BLaER1 (cell line): Measurements from ENCODE around the gene RPUSD2.

ENCODE experiments used
- H3K27ac ChIP-seq: shearing (Covaris generic); formaldehyde crosslinking; 2 replicates; pipeline ENCODE4 v1.8.1; 2022
- H3K27me3 ChIP-seq: shearing (Covaris generic); formaldehyde crosslinking; 2 replicates; pipeline ENCODE4 v1.8.1; 2022
- H3K36me3 ChIP-seq: shearing (Covaris generic); formaldehyde crosslinking; 2 replicates; pipeline ENCODE4 v1.8.1; 2022
- H3K4me1 ChIP-seq: shearing (Covaris generic); formaldehyde crosslinking; 2 replicates; pipeline ENCODE4 v1.8.1; 2022
- H3K4me2 ChIP-seq: shearing (Covaris generic); formaldehyde crosslinking; 2 replicates; pipeline ENCODE4 v1.8.1; 2022
- H3K4me3 ChIP-seq: shearing (Covaris generic); formaldehyde crosslinking; 2 replicates; pipeline ENCODE4 v1.8.1; 2022
- H3K9ac ChIP-seq: shearing (Covaris generic); formaldehyde crosslinking; 2 replicates; pipeline ENCODE4 v1.8.1; 2022
- H3K9me3 ChIP-seq: shearing (Covaris generic); formaldehyde crosslinking; 2 replicates; pipeline ENCODE4 v1.8.1; 2022
- H4K20me1 ChIP-seq: shearing (Covaris generic); formaldehyde crosslinking; 2 replicates; pipeline ENCODE4 v1.8.1; 2022
- Cebpa-rat ChIP-seq: shearing (Covaris generic); IDR thresholded peaks from 2 replicates; pipeline ENCODE4 v1.8.1; 2022

RPUSD2 gene

GRCh38 chr15:40569129-40569953, at the start of gene RPUSD2:
TSS of gene RPUSD2 (plus strand) at chr15:40569299. CDS start at chr15:40569338, 39 bp downstream.
- Histone ChIP-seq H3K9ac (peak within 1 kb of the TSS; percentile 86), H3K4me1 (peaks cover 50% of the 10 kb centered on the region), H3K4me2 (peak within 1 kb of the TSS; percentile 92), H3K36me3 (peaks cover 31% of the 10 kb centered on the region), H3K27ac (peak within 1 kb of the TSS; percentile 75), H3K4me3 (peak within 1 kb of the TSS; percentile 96), H3K9me3 (no peaks in the 10 kb centered on the region), H4K20me1 (peaks cover 14% of the 10 kb centered on the region), H3K27me3 (no peaks in the 10 kb centered on the region)
- TF ChIP-seq Cebpa-rat, result no peak

GRCh38 chr15:40523611-40524010, 45.5 kb upstream of the RPUSD2 start:
- no peak for TF ChIP-seq Cebpa-rat
- Histone ChIP-seq H3K4me3 (no peak overlapping the region), H3K27ac (no peak overlapping the region), H3K4me2 (no peak overlapping the region), H3K27me3 (no peaks in the 10 kb centered on the region), H3K4me1 (no peaks in the 10 kb centered on the region), H4K20me1 (no peaks in the 10 kb centered on the region), H3K36me3 (no peaks in the 10 kb centered on the region), H3K9ac (no peak overlapping the region), H3K9me3 (no peaks in the 10 kb centered on the region)

GRCh38 chr15:40525855-40526254, 43.2 kb upstream of the RPUSD2 start:
- no peaks in the 10 kb centered on the region for H3K36me3 ChIP-seq
- no peak overlapping the region for H3K4me2 ChIP-seq
- no peaks in the 10 kb centered on the region for H3K4me1 ChIP-seq
- H4K20me1 ChIP-seq, result no peaks in the 10 kb centered on the region
- no peak for TF ChIP-seq Cebpa-rat
- no peaks in the 10 kb centered on the region for H3K9me3 ChIP-seq
- no peak overlapping the region for H3K27ac ChIP-seq
- no peak overlapping the region for H3K9ac ChIP-seq
- H3K4me3 ChIP-seq, result no peak overlapping the region
- no peaks in the 10 kb centered on the region for H3K27me3 ChIP-seq

GRCh38 chr15:40528801-40529200, 40.3 kb upstream of the RPUSD2 start:
- Histone ChIP-seq H3K4me1 (no peaks in the 10 kb centered on the region), H3K4me2 (no peak overlapping the region), H3K27ac (no peak overlapping the region), H3K9me3 (no peaks in the 10 kb centered on the region), H3K9ac (no peak overlapping the region), H4K20me1 (no peaks in the 10 kb centered on the region), H3K4me3 (no peak overlapping the region), H3K36me3 (no peaks in the 10 kb centered on the region), H3K27me3 (no peaks in the 10 kb centered on the region)
- TF ChIP-seq Cebpa-rat, result no peak

- Histone ChIP-seq H3K9me3 (no peaks in the 10 kb centered on the region), H4K20me1 (no peaks in the 10 kb centered on the region)
- TF ChIP-seq Cebpa-rat, result no peak
Observed at GRCh38 chr15:40533763-40534364, 35.2 kb upstream of the RPUSD2 start.

GRCh38 chr15:40534371-40534770, 34.7 kb upstream of the RPUSD2 start:
- Histone ChIP-seq H3K9me3 (no peaks in the 10 kb centered on the region), H3K27ac (no peak overlapping the region), H3K4me2 (peak overlapping the region; percentile 8; the same call in 1 of the 2 replicates), H3K4me1 (peaks cover 7% of the 10 kb centered on the region; the same call in 1 of the 2 replicates), H4K20me1 (no peaks in the 10 kb centered on the region), H3K36me3 (no peaks in the 10 kb centered on the region; the same call in 1 of the 2 replicates), H3K9ac (no peak overlapping the region), H3K4me3 (no peak overlapping the region), H3K27me3 (no peaks in the 10 kb centered on the region)
- no peak for TF ChIP-seq Cebpa-rat

More at GRCh38 chr15:40533763-40534364, 35.2 kb upstream of the RPUSD2 start:
- H3K27ac ChIP-seq, result no peak overlapping the region
- H3K4me2 ChIP-seq, result peak overlapping the region; percentile 8; the same call in 1 of the 2 replicates
- no peaks in the 10 kb centered on the region for H3K27me3 ChIP-seq
- no peak overlapping the region for H3K9ac ChIP-seq
- H3K4me1 ChIP-seq, result peaks cover 7% of the 10 kb centered on the region; the same call in 1 of the 2 replicates
- no peaks in the 10 kb centered on the region; the same call in 1 of the 2 replicates for H3K36me3 ChIP-seq
- H3K4me3 ChIP-seq, result no peak overlapping the region

- H4K20me1 ChIP-seq, result no peaks in the 10 kb centered on the region
- H3K4me2 ChIP-seq, result no peak overlapping the region
- no peak overlapping the region for H3K4me3 ChIP-seq
- peaks cover 7% of the 10 kb centered on the region; the same call in 1 of the 2 replicates for H3K4me1 ChIP-seq
- H3K9me3 ChIP-seq, result no peaks in the 10 kb centered on the region
- no peak overlapping the region for H3K27ac ChIP-seq
- no peaks in the 10 kb centered on the region; the same call in 1 of the 2 replicates for H3K36me3 ChIP-seq
- no peak for TF ChIP-seq Cebpa-rat
- no peaks in the 10 kb centered on the region for H3K27me3 ChIP-seq
- H3K9ac ChIP-seq, result no peak overlapping the region
Observed at GRCh38 chr15:40536501-40536900, 32.6 kb upstream of the RPUSD2 start.

GRCh38 chr15:40538976-40539375, 30.1 kb upstream of the RPUSD2 start:
- H3K27ac ChIP-seq, result no peak overlapping the region
- H3K4me2 ChIP-seq, result no peak overlapping the region
- no peak overlapping the region for H3K9ac ChIP-seq
- no peaks in the 10 kb centered on the region; the same call in 1 of the 2 replicates for H3K36me3 ChIP-seq
- no peaks in the 10 kb centered on the region for H4K20me1 ChIP-seq
- H3K4me1 ChIP-seq, result peaks cover 15% of the 10 kb centered on the region
- TF ChIP-seq Cebpa-rat, result no peak
- no peak overlapping the region for H3K4me3 ChIP-seq
- no peaks in the 10 kb centered on the region for H3K9me3 ChIP-seq
- H3K27me3 ChIP-seq, result no peaks in the 10 kb centered on the region

GRCh38 chr15:40543082-40543481, 26.0 kb upstream of the RPUSD2 start:
- TF ChIP-seq Cebpa-rat, result no peak
- Histone ChIP-seq H3K9me3 (no peaks in the 10 kb centered on the region), H3K27ac (no peak overlapping the region), H3K9ac (no peak overlapping the region), H3K4me2 (no peak overlapping the region), H4K20me1 (no peaks in the 10 kb centered on the region), H3K4me3 (no peak overlapping the region), H3K27me3 (no peaks in the 10 kb centered on the region), H3K4me1 (peaks cover 25% of the 10 kb centered on the region), H3K36me3 (peaks cover 14% of the 10 kb centered on the region)
